COLO668 (cell line): ENCODE results near the gene POU5F1.

Experiments
- DNase-seq: peaks from one replicate; lab custom pipeline; 2025; ENCODE audit not compliant: unreplicated experiment; lab: John Stamatoyannopoulos, UW

The POU5F1 gene

DNA sequence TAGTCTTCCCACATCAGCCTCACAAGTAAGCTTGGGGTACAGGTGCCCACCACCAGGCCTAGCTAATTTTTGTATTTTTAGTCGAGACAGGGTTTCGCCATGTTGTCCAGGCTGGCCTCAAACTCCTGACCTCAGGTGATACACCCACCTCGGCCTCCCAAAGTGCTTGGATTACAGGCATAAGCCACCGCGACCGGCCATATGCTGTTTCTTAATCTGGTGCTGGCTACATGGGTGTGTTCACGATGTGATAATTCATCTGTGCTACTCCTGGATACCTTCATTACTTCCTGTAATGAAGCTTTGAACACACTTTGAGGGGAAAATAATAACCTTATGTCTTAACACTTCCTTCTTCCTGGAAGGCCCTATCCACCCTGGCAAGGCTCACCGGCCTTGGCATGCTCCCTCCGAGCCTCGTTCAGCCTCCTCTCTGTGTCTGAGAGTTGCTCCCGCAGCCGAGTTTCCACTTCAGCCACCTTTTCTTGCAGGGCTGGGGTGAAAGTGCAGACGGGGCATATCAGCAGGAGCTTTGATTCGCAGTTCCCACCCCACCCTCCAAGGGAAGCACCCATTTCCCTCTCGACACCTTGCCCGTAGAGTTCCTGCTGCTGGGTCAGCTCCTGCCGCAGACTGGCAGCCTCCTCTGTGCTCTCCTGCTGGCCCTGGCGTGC lies 26.0 kb downstream of the POU5F1 start:
- DNase-seq = no peak

DNA sequence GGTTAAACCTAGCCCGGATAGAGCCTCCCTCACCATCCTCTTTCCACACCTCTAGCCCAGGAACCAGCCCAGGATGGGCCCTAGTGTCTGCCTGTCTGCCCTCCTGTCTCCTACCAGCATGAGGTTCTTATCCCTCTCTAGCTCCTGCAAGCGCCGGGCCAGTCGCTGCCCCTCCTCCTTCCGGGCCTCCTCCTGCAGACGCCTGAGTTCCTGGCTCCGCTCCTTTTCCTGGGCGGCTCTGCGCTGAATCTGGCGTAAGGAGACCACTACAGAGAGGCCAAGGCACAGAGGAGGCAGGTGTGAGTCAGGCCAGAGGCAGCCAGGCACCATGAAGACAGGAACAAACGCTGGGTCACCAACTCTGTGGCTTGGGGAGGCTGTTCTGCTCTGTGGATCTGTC lies 27.3 kb downstream of the POU5F1 start:
- no peak for DNase-seq

DNA sequence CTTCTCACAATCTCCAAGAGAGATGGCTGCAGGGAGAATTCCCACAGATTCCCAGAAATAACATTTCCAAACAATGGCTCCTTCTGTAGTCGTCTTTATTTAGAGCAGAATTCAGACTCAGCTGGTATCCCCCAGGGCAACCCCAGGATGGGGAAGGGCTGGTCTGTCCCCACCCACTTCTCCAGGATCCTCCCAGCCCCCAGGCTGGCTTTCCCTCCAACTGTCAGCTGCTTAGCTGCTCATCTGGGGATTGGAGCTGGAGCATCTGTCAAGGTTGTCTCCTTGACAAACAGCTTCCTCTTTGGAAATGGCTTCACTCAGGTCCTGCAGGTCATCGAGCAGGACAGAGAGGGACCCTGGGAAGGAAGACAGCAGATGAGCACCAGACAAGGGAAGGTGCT lies 28.1 kb downstream of the POU5F1 start:
- no peak for DNase-seq

DNA sequence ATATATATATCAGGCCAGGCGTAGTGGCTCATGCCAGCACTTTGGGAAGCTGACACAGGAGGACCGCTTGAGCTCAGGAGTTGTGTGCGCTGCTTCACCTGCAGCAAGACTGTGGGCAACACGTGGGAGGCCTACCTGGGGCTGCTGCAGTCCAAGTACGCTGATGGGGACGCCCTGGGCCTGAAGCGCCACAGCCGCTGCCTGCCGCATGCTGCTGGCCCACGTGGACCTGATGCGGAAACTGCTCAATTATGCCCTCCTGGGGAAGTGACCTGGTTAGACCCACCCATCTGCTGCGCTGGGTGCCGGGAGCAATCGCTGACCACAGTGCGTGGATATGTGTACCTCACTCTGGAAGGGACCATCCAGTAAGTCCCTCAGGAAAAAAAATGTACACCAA lies 29.8 kb downstream of the POU5F1 start:
- DNase-seq = no peak

DNA sequence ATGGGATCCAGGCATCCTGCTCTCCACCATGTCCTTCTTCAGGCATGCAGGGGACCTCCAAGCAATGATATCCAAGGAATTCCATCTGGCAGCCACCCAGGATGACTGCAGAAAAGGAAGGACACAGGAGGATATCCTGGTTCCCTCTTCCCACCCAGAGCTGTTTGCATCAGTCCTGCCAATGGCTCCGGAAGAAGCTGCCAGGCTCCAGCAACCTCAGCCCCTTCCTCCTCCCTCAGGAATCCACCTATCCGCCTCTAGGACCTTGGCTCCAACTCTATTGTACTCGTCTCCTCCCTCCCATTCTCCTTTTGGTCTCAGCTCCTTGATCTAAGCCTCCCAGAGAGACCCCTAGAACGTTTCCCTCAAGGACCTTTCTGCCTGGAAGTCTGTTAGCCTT lies 30.9 kb downstream of the POU5F1 start:
- no peak for DNase-seq

DNA sequence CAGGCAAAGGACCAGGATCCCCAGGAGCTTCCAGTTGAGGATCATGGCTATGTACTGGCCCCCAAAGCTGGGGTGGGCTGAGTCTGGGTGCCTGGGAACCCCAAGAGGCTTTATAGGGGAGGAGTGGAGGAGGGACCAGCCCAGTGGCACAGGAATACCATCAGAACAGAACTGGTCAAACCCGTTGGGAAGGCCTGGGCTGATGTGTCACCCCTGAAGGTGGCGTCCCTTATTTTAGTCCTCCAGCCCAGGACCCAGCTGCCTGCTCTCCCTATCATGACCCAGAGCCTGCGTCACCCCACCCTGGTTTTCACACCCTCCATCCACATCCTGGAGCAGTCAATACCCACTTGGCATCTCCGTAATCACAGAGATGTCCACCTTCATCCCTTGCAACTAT lies 31.5 kb downstream of the POU5F1 start, which contains the start of gene PSORS1C2:
Gene PSORS1C2 (minus strand): TSS at position 85 of the 400 bp plus-strand sequence. CDS start 40 bp downstream, at position 45.
- DNase-seq = no peak

DNA sequence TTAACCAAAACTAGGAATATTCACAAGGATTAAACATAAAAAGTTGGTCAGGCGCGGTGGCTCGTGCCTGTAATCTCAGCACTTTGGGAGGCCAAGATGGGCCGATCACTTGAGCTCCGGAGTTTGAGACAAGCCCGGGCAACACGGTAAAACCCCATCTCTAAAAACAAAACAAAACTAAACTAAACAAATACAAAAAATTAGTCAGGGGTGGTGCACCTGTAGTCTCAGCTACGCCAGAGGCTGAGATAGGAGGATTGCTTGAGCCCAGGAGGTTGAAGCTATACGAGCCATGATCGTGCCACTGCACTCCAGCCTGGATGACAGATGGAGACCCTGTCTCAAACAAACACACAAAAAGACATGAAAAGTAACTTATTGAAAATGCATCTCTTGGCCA lies 34.8 kb downstream of the POU5F1 start:
- DNase-seq = no peak

DNA sequence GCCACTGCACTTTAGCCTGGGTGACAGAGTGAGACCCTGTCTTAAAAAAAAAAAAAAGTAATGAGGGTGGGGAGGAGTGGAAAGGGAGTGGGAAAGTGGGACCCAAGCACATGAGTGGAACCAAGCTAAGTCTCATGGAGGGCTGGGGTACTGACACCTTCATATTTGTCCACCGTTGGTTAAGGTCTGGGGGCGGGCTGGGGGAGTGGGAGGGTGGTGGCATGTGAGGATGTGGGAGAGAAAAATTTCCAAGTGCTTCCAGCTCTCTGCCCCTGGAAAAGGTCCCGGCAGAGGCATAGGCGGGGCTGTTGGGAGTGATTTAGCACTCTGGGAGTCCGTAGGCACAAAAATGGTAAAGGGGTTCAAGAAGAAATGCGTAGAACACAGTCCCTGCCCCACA lies 37.7 kb downstream of the POU5F1 start:
- no peak for DNase-seq

DNA sequence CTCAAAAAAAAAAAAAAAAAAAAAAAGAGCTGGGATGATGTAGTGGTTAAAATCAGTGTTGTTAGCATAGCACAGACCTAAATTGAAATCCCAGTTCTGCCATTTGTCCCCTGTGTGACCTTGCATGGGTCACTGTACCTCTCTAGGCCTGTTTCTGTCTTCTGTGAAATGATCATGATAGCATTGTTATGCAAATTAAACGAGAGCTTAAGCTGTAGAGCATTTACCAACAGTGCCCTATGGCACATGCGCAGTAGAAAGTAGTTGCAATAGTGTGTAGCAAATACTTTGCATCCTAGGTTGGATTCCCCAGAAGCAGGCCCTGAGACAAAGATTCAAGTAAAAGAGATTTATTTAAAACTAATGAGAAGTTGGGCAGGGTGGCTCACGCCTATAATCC lies 38.9 kb downstream of the POU5F1 start:
- DNase-seq = no peak

DNA sequence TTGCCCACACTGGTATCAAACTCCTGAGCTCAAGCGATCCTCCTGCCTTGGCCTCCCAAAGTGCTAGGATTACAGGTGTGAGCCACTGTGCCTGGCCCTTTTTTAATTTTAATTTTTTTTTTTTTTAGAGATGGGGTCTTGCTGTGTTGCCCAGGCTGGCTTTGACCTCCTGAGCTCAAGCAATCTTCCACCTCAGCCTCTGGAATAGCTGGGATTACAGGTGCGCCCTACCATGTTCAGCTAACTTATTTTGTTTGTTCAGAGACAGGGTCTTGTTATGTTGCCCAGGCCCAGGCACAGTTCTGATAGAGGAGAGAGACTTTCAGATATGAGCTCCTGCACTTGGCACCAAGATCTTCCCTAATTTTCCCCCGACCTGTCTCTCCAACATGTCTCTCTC lies 39.7 kb downstream of the POU5F1 start:
- no peak for DNase-seq

DNA sequence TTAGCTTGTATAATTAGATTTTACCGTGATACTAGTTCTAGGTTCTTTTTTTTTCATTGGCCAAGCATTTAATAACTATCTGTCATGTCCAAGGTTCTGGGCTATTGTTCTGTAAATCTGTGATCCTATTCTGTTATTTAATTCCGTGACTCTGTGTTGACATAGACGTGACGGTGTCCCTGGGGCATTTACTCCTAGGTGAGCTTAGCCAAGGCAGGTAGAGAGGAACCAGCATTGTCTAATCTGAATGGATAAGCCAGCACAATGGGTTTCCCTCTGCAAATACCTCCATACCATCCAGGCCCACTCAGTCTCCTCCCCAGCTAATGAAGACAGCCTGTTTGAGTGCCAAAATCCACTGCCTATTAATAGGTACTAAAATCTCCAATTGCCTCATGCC lies 41.4 kb downstream of the POU5F1 start:
- no peak for DNase-seq

DNA sequence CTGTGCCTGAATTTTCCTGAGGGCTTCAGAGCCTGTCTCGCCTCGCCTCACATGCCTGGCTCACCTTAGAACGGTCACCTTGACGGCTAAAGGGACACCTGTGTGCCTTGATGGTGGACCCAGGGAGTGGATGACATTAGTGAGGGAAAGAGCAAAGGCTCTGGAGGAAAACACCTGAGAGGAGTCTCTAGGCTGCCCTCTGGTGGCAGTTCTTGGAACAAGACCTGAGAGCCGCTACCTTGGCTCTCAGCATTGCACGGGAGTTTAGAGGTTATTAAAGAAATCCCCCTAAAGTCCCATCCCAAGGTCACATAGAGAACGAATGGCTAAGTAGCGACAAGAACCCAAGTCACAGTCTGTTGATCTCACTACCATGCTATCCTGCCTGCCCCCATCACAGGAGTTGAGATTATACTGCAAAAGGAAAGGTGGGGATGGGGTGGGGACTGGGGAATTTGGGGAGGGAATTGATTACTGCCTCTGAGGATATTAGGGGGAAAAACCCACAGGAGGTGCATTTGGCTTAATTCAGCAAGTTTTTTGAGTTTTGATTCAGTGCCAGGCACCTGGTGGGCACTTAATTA lies 42.3 kb downstream of the POU5F1 start:
- DNase-seq = peak; percentile 45

DNA sequence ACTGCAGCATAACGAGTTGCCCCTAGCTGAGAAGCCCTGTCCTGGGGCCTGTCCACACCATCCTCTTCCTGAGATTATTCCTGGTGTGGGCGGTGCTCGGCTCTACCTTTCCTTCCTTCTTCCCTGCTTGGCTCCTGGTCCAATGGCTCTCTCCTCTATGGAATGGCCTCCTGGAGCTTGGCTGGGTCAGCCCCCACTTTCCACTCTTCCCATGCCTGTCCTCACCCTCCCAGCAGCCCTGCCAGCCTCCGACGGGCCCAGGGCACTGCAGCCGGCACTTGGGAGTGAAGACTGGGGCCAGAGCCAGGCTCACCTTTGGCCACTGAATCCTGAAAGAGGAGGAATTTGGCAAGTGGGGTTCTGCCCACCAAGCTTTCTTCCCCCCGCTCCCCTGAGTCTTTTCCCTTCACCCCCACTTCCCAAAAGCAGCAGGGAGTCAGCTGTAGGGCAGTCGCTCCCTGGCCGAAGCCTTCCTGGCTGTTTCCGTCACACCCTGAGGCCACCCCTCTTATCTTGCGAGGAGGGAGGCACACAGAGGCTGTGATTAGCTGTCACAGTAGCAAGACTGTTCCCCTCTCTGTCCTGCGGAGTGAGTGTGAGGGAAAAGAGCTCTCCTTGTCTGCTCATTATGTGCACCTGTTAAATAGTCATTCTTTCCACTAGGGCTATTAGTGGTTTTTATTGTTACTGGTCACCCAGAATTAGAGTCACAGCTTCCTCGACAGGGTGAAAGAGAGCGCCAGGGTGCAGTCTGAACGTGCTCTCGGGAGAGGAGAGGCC lies 43.9 kb downstream of the POU5F1 start:
- DNase-seq = no peak

DNA sequence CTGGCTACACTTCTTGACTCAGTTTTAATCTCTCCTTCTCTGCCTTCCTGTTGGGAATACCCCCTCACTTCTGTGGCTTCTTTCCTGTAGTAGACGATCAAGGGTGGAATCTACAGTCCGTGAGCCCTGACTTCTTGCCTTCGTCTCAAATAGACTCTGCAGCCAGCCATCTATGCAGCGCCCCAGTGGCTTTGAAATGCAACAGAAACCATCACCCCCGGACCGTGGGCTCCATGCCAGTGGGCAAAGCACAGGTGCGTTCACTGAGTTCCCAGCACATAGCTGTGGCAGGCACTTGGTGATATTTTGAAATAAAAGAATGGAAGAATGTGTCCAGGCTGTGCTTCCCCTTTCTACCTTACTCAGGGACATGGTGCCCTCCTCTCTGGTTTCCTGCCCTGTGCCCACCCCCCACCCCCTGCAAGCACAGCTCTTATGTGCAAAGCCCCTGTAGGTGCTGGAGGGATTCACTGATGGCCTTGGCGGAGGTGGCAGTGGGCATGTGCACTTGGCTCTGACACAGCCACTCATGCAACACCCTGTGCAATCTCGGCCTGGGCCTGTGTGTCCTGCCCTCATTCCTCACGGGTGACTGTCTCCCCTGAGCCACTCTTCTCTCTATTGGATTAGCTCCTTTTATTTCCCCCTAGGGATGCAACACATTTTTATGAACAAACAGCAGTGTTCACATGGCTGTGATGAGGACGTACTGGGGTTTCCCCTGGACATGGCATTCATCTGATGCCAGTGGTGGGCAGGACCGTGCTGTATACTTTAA lies 44.7 kb downstream of the POU5F1 start:
- DNase-seq = no peak

DNA sequence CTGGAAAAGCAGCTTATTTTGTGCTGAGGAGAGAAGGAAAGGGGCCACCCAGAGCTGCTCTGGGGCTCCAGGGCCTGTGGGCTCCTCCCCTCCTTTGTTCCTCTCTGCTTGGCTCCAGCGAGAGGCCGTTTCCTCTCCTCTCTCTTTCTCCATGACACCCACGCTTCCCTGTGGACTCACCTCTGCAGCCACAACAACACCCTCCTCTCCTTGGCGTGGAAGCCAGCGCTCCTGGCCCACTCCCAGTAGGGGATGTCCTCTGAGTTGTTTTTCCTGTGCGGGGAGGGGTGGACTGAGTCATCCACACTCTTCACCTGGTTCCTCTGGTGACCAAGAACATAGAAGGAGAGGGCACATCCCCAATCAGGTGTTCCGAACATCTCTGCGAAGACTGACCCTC lies 45.3 kb downstream of the POU5F1 start:
- no peak for DNase-seq

DNA sequence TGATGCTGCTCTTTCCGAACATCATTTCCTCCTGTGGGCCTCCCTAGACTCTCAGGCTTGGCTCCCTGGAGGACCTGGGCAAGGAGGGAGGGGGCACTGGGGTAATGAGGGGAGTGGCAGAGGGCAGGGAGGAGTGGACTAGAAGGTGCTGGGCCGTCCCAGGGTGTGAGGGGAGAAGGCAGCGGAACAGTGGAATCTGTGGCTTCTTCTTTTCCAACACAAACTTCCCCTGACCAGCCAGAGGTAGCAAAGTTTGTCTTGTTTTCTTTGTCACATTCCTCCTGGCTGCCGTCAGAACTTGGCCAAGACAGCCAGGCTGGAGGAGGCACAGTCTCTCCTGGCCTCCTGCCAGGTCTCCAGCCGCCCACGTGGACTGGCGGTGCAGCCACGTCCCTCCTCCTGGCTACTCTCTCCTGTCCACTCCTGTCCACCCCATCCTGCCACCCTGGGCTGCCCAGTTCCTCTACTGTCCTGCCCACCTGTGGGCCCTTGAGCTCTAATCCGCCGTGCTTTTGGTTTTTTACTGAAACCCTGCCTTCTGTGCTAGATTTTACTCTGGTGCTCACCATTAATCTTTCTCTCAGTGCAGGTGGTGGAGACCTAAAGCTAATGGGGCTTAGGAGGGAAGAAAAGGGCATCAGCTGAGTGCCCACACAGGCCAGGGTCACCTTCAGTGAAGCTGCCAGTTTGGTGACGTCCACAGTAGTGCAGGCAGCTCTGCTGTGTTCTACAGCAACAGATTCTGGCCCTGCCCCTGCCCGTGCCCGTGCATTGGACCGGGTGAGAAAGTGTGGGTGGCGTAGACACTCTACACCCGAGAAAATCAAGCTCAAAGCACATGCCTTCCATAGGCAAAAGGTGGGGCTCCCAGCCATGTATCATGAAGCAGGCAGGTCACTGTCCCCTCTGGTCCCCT lies 47.4 kb downstream of the POU5F1 start:
- DNase-seq = no peak

DNA sequence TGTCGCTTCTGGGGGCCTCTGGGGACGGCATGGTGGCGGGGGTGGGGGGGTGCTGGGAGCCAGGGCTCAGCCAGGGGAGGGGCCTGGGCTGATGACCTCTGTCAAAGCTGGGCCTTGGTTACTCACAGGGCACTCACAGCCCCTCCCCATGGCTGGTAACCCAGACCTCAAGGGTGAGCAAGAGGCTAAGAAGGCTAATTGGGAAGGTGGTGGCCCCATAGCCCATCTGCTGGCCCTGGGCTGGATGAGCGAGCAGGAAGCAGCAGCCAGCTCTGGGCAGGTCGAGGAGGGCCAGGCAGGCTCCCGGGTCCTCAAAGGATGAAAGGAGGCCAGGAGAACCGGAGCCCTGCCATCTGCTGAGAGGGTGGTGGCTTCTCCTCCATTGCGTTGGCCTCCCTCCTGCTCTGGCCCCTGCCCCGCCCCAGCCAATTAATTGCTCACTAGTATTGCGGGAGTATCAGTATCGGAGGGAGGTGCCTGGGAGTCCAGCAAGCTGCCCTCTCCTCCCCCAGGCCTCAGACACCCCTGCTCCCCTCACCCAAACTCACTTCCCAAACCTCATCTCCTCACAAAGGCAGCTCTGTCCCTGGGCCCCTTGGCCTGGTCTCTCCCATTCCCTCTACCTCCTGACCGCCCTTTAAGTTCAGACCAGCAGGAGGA lies 49.2 kb downstream of the POU5F1 start:
- DNase-seq = no peak

DNA sequence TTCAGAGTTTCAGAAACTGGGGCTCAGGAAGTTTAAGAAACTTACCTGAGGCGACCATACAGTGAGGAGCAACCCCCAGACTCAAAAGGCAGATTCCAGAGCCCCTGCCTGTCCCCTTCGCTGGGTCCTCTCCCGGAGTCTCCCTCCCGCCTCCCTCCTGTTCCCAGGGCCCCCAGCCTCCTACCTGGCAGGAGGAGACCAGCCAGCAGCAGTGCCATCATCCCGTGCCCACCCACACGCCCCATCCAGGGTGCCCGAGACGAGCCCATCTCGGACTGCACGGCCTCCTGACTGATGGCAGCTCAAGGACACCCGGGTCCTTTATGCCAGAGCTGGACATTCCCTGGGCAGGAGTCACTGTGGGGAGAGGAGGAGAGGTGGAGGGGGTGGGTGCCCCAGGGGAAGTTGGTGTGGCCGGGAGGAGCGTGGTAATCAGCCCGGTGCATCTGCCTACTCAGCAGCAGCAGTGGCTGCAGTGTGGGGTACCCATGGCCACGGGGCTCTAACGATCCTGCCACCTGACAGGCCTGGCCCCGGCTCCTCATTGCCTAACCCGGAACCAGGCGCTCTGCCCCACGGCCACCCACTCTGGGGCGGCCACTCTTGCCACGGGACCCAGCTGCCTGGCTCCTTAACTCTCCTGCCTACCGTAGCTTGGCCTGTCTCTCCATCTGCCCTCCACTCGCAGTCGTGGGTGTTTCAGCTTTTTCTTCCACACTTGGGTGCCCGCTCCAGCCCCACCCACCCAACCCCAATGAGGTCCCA lies 50.1 kb downstream of the POU5F1 start, which contains the start of gene CDSN:
Gene CDSN (minus strand): TSS at position 296 of the 765 bp plus-strand sequence. CDS start 27 bp downstream, at position 269.
- DNase-seq = no peak

DNA sequence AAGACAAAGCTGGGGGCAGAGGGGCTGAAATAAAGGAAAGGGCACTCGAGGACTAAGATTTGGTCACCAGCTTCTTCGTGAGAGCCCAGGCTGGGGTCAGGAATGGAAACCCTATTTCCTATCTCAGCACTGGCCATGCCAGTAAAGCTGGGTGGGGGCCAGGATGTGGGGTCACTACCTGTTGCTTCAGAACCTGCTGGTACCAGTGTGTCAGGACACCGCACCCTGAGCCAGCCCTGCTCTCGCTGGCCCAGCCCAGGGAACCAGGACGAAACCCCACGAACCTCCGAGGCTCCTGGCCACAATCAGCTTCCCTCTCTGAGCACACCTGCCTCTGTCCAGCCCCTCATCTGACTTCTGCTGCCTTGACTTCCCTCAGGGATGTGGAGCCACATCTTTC lies 52.3 kb downstream of the POU5F1 start:
- no peak for DNase-seq
